H9 (cell line): ENCODE measurements around the gene CCNO. TPM values are rescaled to one million over a fixed set of nuclear protein-coding genes. Genes with fewer than 3 reads are reported as not detected.

Source experiments
- DNase-seq: peaks from one replicate; pipeline ENCODE4 v3.0.0-alpha.2; 2017
- H2AFZ ChIP-seq: one replicate; pipeline ENCODE4 v1.6.1; 2013; ENCODE audit warnings: mild to moderate bottlenecking, low read length, control low read depth, moderate library complexity
- H2AK5ac ChIP-seq: 2 replicates; pipeline ENCODE4 v1.6.1; 2013; ENCODE audit warnings: low read length, control low read depth, mixed read lengths; ENCODE audit not compliant: insufficient read length
- H2BK120ac ChIP-seq: one replicate; pipeline ENCODE4 v1.6.1; 2013; ENCODE audit warnings: low read depth, mild to moderate bottlenecking, low read length, control low read depth, inconsistent platforms; ENCODE audit not compliant: poor library complexity, severe bottlenecking
- H2BK12ac ChIP-seq: 2 replicates; pipeline ENCODE4 v1.6.1; 2013; ENCODE audit warnings: low read length, control low read depth, mixed read lengths, low read depth; ENCODE audit not compliant: insufficient read length
- H2BK15ac ChIP-seq: 2 replicates; pipeline ENCODE4 v1.6.1; 2013; ENCODE audit warnings: low read depth, low read length, control low read depth
- H2BK20ac ChIP-seq: one replicate; pipeline ENCODE4 v1.6.1; 2013; ENCODE audit warnings: low read depth, mild to moderate bottlenecking, low read length, control low read depth, inconsistent platforms; ENCODE audit not compliant: poor library complexity, severe bottlenecking
- H2BK5ac ChIP-seq: 2 replicates; pipeline ENCODE4 v1.6.1; 2013; ENCODE audit warnings: low read length, control low read depth, mixed read lengths; ENCODE audit not compliant: insufficient read length
- H3K14ac ChIP-seq: 2 replicates; pipeline ENCODE4 v1.6.1; 2013; ENCODE audit warnings: low read length, control low read depth; ENCODE audit not compliant: insufficient read depth
- H3K18ac ChIP-seq: 2 replicates; pipeline ENCODE4 v1.6.1; 2013; ENCODE audit warnings: low read depth, mild to moderate bottlenecking, mixed read lengths, low read length, control low read depth; ENCODE audit not compliant: insufficient read length
- H3K23ac ChIP-seq: 2 replicates; pipeline ENCODE4 v1.6.1; 2013; ENCODE audit warnings: low read length, control low read depth, mixed read lengths, low read depth; ENCODE audit not compliant: insufficient read length
- H3K23me2 ChIP-seq: 2 replicates; pipeline ENCODE4 v1.6.1; 2013; ENCODE audit warnings: low read depth, mild to moderate bottlenecking, mixed read lengths, low read length, control low read depth; ENCODE audit not compliant: insufficient read length, poor library complexity, severe bottlenecking
- H3K27ac ChIP-seq: 2 replicates; pipeline ENCODE4 v1.5.1; 2013; ENCODE audit warnings: low read length, control low read depth, mixed read lengths, low read depth; ENCODE audit not compliant: insufficient read length
- H3K27me3 ChIP-seq: 2 replicates; pipeline ENCODE4 v1.6.1; 2013; ENCODE audit warnings: low read length, control low read depth, inconsistent platforms; ENCODE audit not compliant: insufficient read depth
- H3K4ac ChIP-seq: 2 replicates; pipeline ENCODE4 v1.6.1; 2013; ENCODE audit warnings: low read depth, mild to moderate bottlenecking, control low read depth, inconsistent platforms, low read length, moderate library complexity
- H3K4me1 ChIP-seq: 2 replicates; pipeline ENCODE4 v1.6.1; 2013; ENCODE audit warnings: low read length, control low read depth, inconsistent platforms; ENCODE audit not compliant: insufficient read depth
- H3K4me2 ChIP-seq: 2 replicates; pipeline ENCODE4 v1.6.1; 2013; ENCODE audit warnings: low read length, control low read depth, mixed read lengths; ENCODE audit not compliant: insufficient read length, insufficient read depth
- H3K56ac ChIP-seq: 2 replicates; pipeline ENCODE4 v1.6.1; 2013; ENCODE audit warnings: low read depth, mild to moderate bottlenecking, mixed read lengths, low read length, control low read depth; ENCODE audit not compliant: insufficient read length
- H3K79me1 ChIP-seq: 2 replicates; pipeline ENCODE4 v1.6.1; 2013; ENCODE audit warnings: low read depth, mild to moderate bottlenecking, moderate library complexity, low read length, control low read depth, inconsistent platforms; ENCODE audit not compliant: insufficient read depth, poor library complexity, severe bottlenecking
- H3K79me2 ChIP-seq: 2 replicates; pipeline ENCODE4 v1.6.1; 2013; ENCODE audit warnings: low read length, control low read depth, inconsistent platforms; ENCODE audit not compliant: insufficient read depth
- H3K9ac ChIP-seq: 2 replicates; pipeline ENCODE4 v1.6.1; 2013; ENCODE audit warnings: low read length, control low read depth, mixed read lengths; ENCODE audit not compliant: insufficient read length; ENCODE audit errors: extremely low read depth
- H3K9me3 ChIP-seq: one replicate; pipeline ENCODE4 v1.6.1; 2013; ENCODE audit warnings: low read depth, low read length, inconsistent platforms; ENCODE audit not compliant: control insufficient read depth
- H3T11ph ChIP-seq: one replicate; pipeline ENCODE4 v1.6.1; 2013; ENCODE audit warnings: mild to moderate bottlenecking, low read length, control low read depth, inconsistent platforms
- H4K20me1 ChIP-seq: one replicate; pipeline ENCODE4 v1.6.1; 2013; ENCODE audit not compliant: control insufficient read depth, insufficient read length, insufficient read depth
- H4K5ac ChIP-seq: 2 replicates; pipeline ENCODE4 v1.6.1; 2013; ENCODE audit warnings: low read depth, mild to moderate bottlenecking, mixed read lengths, low read length, control low read depth; ENCODE audit not compliant: insufficient read length
- H4K8ac ChIP-seq: replicated peaks from 2 replicates; pipeline ENCODE4 v1.6.1; 2013; ENCODE audit warnings: low read length, control low read depth, mixed read lengths, low read depth; ENCODE audit not compliant: insufficient read length
- H4K91ac ChIP-seq: 2 replicates; pipeline ENCODE4 v1.6.1; 2013; ENCODE audit warnings: low read depth, mild to moderate bottlenecking, moderate library complexity, mixed read lengths, low read length, control low read depth; ENCODE audit not compliant: insufficient read length
- H3K27ac Mint-ChIP-seq, 3 experiments: 2 replicates in 2 of 3; 3 replicates in 1 of 3; pipeline ENCODE4 v1.8.0; 2020 to 2021; ENCODE audit warnings: mixed read lengths in 3 of 3, mild to moderate bottlenecking in 1 of 3, moderate library complexity in 1 of 3
- H3K27me3 Mint-ChIP-seq: 2 replicates; pipeline ENCODE4 v1.8.0; 2021; ENCODE audit warnings: low read depth, mild to moderate bottlenecking, moderate library complexity, mixed read lengths
- H3K36me3 Mint-ChIP-seq, 3 experiments: 2 replicates in 2 of 3; 3 replicates in 1 of 3; pipeline ENCODE4 v1.8.0; 2020 to 2021; ENCODE audit warnings: low read depth in 3 of 3, mixed read lengths in 3 of 3; ENCODE audit not compliant: insufficient read depth in 1 of 3
- H3K4me1 Mint-ChIP-seq, 2 experiments: 2 replicates each; pipeline ENCODE4 v1.8.0; 2020; ENCODE audit warnings: mixed read lengths in 2 of 2
- H3K4me3 Mint-ChIP-seq, 2 experiments: 2 replicates in 1 of 2; 3 replicates in 1 of 2; pipeline ENCODE4 v1.8.0; 2020 to 2021; ENCODE audit warnings: mild to moderate bottlenecking in 2 of 2, mixed read lengths in 2 of 2, moderate library complexity in 1 of 2
- H3K9me3 Mint-ChIP-seq, 2 experiments: 2 replicates in 1 of 2; 3 replicates in 1 of 2; pipeline ENCODE4 v1.8.0; 2020; ENCODE audit warnings: mild to moderate bottlenecking in 2 of 2, mixed read lengths in 2 of 2, moderate library complexity in 1 of 2
- CTCF ChIP-seq: fragments of 200-600 bp; sonication (generic); conservative IDR thresholded peaks from 3 replicates; pipeline ENCODE4 v1.8.0; 2021; ENCODE audit warnings: antibody characterized with exemption, mild to moderate bottlenecking
- WGBS: extraction: QIAGEN DNeasy Blood & Tissue Kit; methylation state at CpG from one replicate; pipeline ENCODE4 v1.1.7; 2013; ENCODE audit warnings: missing lambda C conversion rate, low lambda C conversion rate, mixed read lengths; ENCODE audit not compliant: insufficient read length; ENCODE audit errors: extremely low coverage; 5-methylcytosine and 5-hydroxymethylcytosine counted together
- total RNA-seq: library from RNA; stranded (reverse); gene quantifications from 2 replicates; pipeline ENCODE4 v1.2.1, GENCODE V29; 2021

The CCNO gene
- total RNA-seq, 1 experiment from 2014 or later: 0.24 TPM

- no peak for DNase-seq
- no peak overlapping the region for H3K56ac ChIP-seq
- no peak overlapping the region for H2BK120ac ChIP-seq
- no peak overlapping the region for H3T11ph ChIP-seq
- Mint-ChIP-seq H3K27ac (no peak overlapping the region), H3K27me3 (peaks cover 86% of the 10 kb centered on the region), H3K36me3 (peaks cover 0 to 2% (median 0%) of the 10 kb centered on the region in 3 experiments; a peak in 2 of 7 replicates), H3K4me3 (no peak overlapping the region), H3K9me3 (peaks cover 0 to 8% of the 10 kb centered on the region in 2 experiments; a peak in 4 of 5 replicates), H3K4me1 (peaks cover 16 to 25% of the 10 kb centered on the region in 2 experiments)
- no peak overlapping the region for H2BK20ac ChIP-seq
- H2AFZ ChIP-seq: no peak overlapping the region
- H3K23ac ChIP-seq: no peak overlapping the region
- H3K14ac ChIP-seq: no peak overlapping the region
- WGBS: no CpG with 5 or more reads among the region's 10 CpGs
- H3K27ac ChIP-seq: no peak overlapping the region
- no peak overlapping the region for H2BK5ac ChIP-seq
- H3K9ac ChIP-seq: no peak overlapping the region
- H2BK12ac ChIP-seq: no peak overlapping the region
- H4K8ac ChIP-seq: no peak overlapping the region
- no peaks in the 10 kb centered on the region for H3K79me1 ChIP-seq
- H4K20me1 ChIP-seq: no peaks in the 10 kb centered on the region
- H2BK15ac ChIP-seq: no peak overlapping the region
- peaks cover 32% of the 10 kb centered on the region for H3K27me3 ChIP-seq
- no peak overlapping the region for H2AK5ac ChIP-seq
- H3K4me2 ChIP-seq: no peak overlapping the region
- H3K18ac ChIP-seq: no peak overlapping the region
- no peak for TF ChIP-seq CTCF
- no peak overlapping the region for H3K4ac ChIP-seq
- no peaks in the 10 kb centered on the region for H3K79me2 ChIP-seq
- H3K23me2 ChIP-seq: peaks cover 21% of the 10 kb centered on the region
- H3K4me1 ChIP-seq: no peaks in the 10 kb centered on the region
- no peak overlapping the region for H4K5ac ChIP-seq
- H4K91ac ChIP-seq: no peak overlapping the region
- H3K9me3 ChIP-seq: no peaks in the 10 kb centered on the region
Measured at GRCh38 chr5:55236800-55237199, 3.4 kb upstream of the CCNO start.
